IMR-90 (cell line): Measurements from ENCODE around the gene NPDC1. TPM values are rescaled to one million over a fixed set of nuclear protein-coding genes. Genes with fewer than 3 reads are reported as not detected.

Experiments used
- ATAC-seq: fragments of 200-7000 bp; cut with Tn5 transposase; 2 replicates; pipeline ENCODE4 v1.9.1; 2020; ENCODE audit warnings: low read depth, mild to moderate bottlenecking, moderate library complexity
- BruUV-seq: library from RNA; stranded (reverse); fragments of 400-500 nt; replicated peaks from 2 replicates; lab custom pipeline; 2021; lab: Mats Ljungman, UMichigan
- CTCF ChIA-PET: fragments of 300-600 bp; formaldehyde crosslinking; extraction: SDS; loops from one replicate; lab custom pipeline; 2021; ENCODE audit warnings: antibody characterized with exemption; lab: Yijun Ruan, JAX
- POLR2A ChIA-PET: fragments of 300-600 bp; sonication (Branson Sonifier 250); formaldehyde crosslinking; loops from one replicate; lab custom pipeline; 2022; ENCODE audit warnings: antibody characterized with exemption; ENCODE audit not compliant: unreplicated experiment; lab: Charles Lee
- DNase-seq: peaks from one replicate; pipeline ENCODE4 v3.0.0; 2013
- H2AFZ ChIP-seq: replicated peaks from 2 replicates; pipeline ENCODE3; 2013; ENCODE audit warnings: low read length, mild to moderate bottlenecking; ENCODE audit not compliant: poor library complexity
- H2AK5ac ChIP-seq: 2 replicates; pipeline ENCODE4 v1.6.1; 2013; ENCODE audit warnings: low read depth, low read length, inconsistent platforms
- H2AK9ac ChIP-seq: replicated peaks from 2 replicates; pipeline ENCODE3; 2013; ENCODE audit warnings: mild to moderate bottlenecking, low read depth, low read length, moderate library complexity; ENCODE audit not compliant: poor library complexity
- H2BK120ac ChIP-seq: 2 replicates; pipeline ENCODE4 v1.6.1; 2013; ENCODE audit warnings: low read depth, low read length, inconsistent platforms
- H2BK15ac ChIP-seq: 3 replicates; pipeline ENCODE4 v1.6.1; 2013; ENCODE audit warnings: low read depth, low read length, inconsistent platforms
- H2BK20ac ChIP-seq: 2 replicates; pipeline ENCODE4 v1.6.1; 2013; ENCODE audit warnings: low read depth, mild to moderate bottlenecking, inconsistent platforms, low read length, moderate library complexity
- H2BK5ac ChIP-seq: 2 replicates; pipeline ENCODE4 v1.6.1; 2013; ENCODE audit warnings: mild to moderate bottlenecking, low read depth, low read length, inconsistent platforms; ENCODE audit not compliant: poor library complexity, severe bottlenecking
- H3K14ac ChIP-seq: replicated peaks from 2 replicates; pipeline ENCODE4 v1.6.1; 2013; ENCODE audit warnings: low read depth, low read length, inconsistent platforms
- H3K18ac ChIP-seq: 2 replicates; pipeline ENCODE4 v1.6.1; 2013; ENCODE audit warnings: low read depth, low read length, control low read depth
- H3K23ac ChIP-seq: 2 replicates; pipeline ENCODE4 v1.6.1; 2013; ENCODE audit warnings: low read depth, low read length, inconsistent platforms
- H3K27ac ChIP-seq: 2 replicates; pipeline ENCODE4 v1.5.1; 2013; ENCODE audit warnings: mild to moderate bottlenecking, control low read depth, low read length; ENCODE audit not compliant: insufficient read depth
- H3K27me3 ChIP-seq: 2 replicates; pipeline ENCODE4 v1.6.1; 2013; ENCODE audit warnings: low read length; ENCODE audit not compliant: control insufficient read depth, insufficient read depth
- H3K36me3 ChIP-seq: 2 replicates; pipeline ENCODE4 v1.6.1; 2013; ENCODE audit warnings: low read length, mixed read lengths; ENCODE audit not compliant: control insufficient read depth, insufficient read depth
- H3K4ac ChIP-seq: 2 replicates; pipeline ENCODE4 v1.6.1; 2013; ENCODE audit warnings: low read depth, low read length, inconsistent platforms
- H3K4me1 ChIP-seq: 2 replicates; pipeline ENCODE4 v1.6.1; 2013; ENCODE audit warnings: low read length, mixed read lengths; ENCODE audit not compliant: control insufficient read depth, insufficient read depth
- H3K4me2 ChIP-seq: 2 replicates; pipeline ENCODE4 v1.6.1; 2013; ENCODE audit warnings: low read depth, mild to moderate bottlenecking, control low read depth, low read length, moderate library complexity
- H3K4me3 ChIP-seq: 2 replicates; pipeline ENCODE4 v1.5.1; 2013; ENCODE audit warnings: low read depth, mild to moderate bottlenecking, control low read depth, low read length, moderate library complexity; ENCODE audit not compliant: insufficient read depth
- H3K56ac ChIP-seq: 2 replicates; pipeline ENCODE4 v1.6.1; 2013; ENCODE audit warnings: low read length, inconsistent platforms; ENCODE audit not compliant: insufficient read depth; ENCODE audit errors: extremely low read depth
- H3K79me1 ChIP-seq, 2 experiments: 2 replicates each; pipeline ENCODE4 v1.6.1; 2013; ENCODE audit warnings: low read length in 2 of 2, inconsistent platforms in 1 of 2, low read depth in 1 of 2
- H3K9ac ChIP-seq: 2 replicates; pipeline ENCODE4 v1.6.1; 2013; ENCODE audit warnings: low read depth, low read length, control low read depth
- H3K9me1 ChIP-seq: 2 replicates; pipeline ENCODE4 v1.6.1; 2013; ENCODE audit warnings: low read length, inconsistent platforms; ENCODE audit not compliant: insufficient read depth
- H3K9me3 ChIP-seq: 2 replicates; pipeline ENCODE4 v1.6.1; 2013; ENCODE audit warnings: low read length; ENCODE audit not compliant: control insufficient read depth, insufficient read depth
- H4K20me1 ChIP-seq: 2 replicates; pipeline ENCODE4 v1.6.1; 2013; ENCODE audit warnings: low read length, inconsistent platforms; ENCODE audit not compliant: insufficient read depth
- H4K5ac ChIP-seq: 2 replicates; pipeline ENCODE4 v1.6.1; 2013; ENCODE audit warnings: mild to moderate bottlenecking, low read depth, low read length, control low read depth
- H4K8ac ChIP-seq, 2 experiments: 2 replicates each; pipeline ENCODE4 v1.6.1; 2013; ENCODE audit warnings: low read depth in 2 of 2, low read length in 2 of 2, control low read depth in 1 of 2, inconsistent platforms in 1 of 2
- H4K91ac ChIP-seq: 2 replicates; pipeline ENCODE4 v1.6.1; 2013; ENCODE audit warnings: low read depth, low read length, inconsistent platforms; ENCODE audit not compliant: insufficient read depth
- BHLHE40 ChIP-seq: fragments of 150-350 bp; IDR thresholded peaks from 2 replicates; pipeline ENCODE4 v1.6.1; 2016; ENCODE audit warnings: mild to moderate bottlenecking, low read depth, low read length
- FOS ChIP-seq: fragments of 150-350 bp; IDR thresholded peaks from 2 replicates; pipeline ENCODE4 v1.6.1; 2016; ENCODE audit warnings: low read depth, low read length
- MAFK ChIP-seq: IDR thresholded peaks from 2 replicates; pipeline ENCODE4 v1.6.1; 2012; ENCODE audit warnings: low read depth, low read length, improper control_type of control experiment
- NFE2L2 ChIP-seq: fragments of 150-350 bp; IDR thresholded peaks from 2 replicates; pipeline ENCODE4 v1.6.1; 2016; ENCODE audit warnings: low read depth, mild to moderate bottlenecking, low read length
- RAD21 ChIP-seq: IDR thresholded peaks from 2 replicates; pipeline ENCODE4 v1.6.1; 2012; ENCODE audit warnings: low read length, improper control_type of control experiment
- SMC3 ChIP-seq: fragments of 150-350 bp; IDR thresholded peaks from 2 replicates; pipeline ENCODE4 v1.6.1; 2016; ENCODE audit warnings: low read depth, mild to moderate bottlenecking, antibody characterized with exemption, low read length, moderate library complexity
- WGBS, 2 experiments: methylation state at CpG; one replicate each; pipeline versions ENCODE4 v1.1.5 to v1.1.7; 2013; ENCODE audit warnings: missing lambda C conversion rate in 2 of 2; ENCODE audit not compliant: insufficient read length in 1 of 2; ENCODE audit errors: extremely low coverage in 2 of 2; 5-methylcytosine and 5-hydroxymethylcytosine counted together
- dilution Hi-C: fragments of 300-500 bp; cut with HindIII; formaldehyde crosslinking; loops from one replicate; pipeline ENCODE4 v1.14.3; 2018; ENCODE audit warnings: low sequenced_read_pairs; ENCODE audit not compliant: unreplicated experiment
- in situ Hi-C: fragments of 300-500 bp; cut with MboI; formaldehyde crosslinking; loops from 3 replicates; pipeline ENCODE4 v1.14.3; 2019; ENCODE audit warnings: low sequenced_read_pairs, inconsistent platforms, mixed read lengths
- intact Hi-C: fragments of 100-400 bp; cut with micrococcal nuclease; formaldehyde crosslinking; loops from 2 replicates; pipeline ENCODE4 v1.10.0; 2022
- polyA plus RNA-seq, 3 experiments: library from polyadenylated mRNA; depleted of rRNA; stranded (reverse); fragments of >200 nt; gene quantifications; 2 replicates each; pipeline ENCODE4 v1.2.3, GENCODE V29; 2012; ENCODE audit warnings: low replicate concordance in 1 of 3
- total RNA-seq: library from RNA; depleted of rRNA; stranded (reverse); fragments of >200 nt; gene quantifications from 2 replicates; pipeline ENCODE4 v1.2.3, GENCODE V29; 2012
- TF ChIP-seq, protein P1 (sequence below): fragments of 150-350 bp; IDR thresholded peaks from 2 replicates; pipeline ENCODE4 v1.6.1; 2016; ENCODE audit warnings: low read depth, mild to moderate bottlenecking, low read length, moderate library complexity, borderline replicate concordance

NPDC1 gene
- total and polyA plus RNA-seq, 2 of the 4 experiments (the other 2 are of a cell fraction), result 2.7 to 58.1 TPM

DNA sequence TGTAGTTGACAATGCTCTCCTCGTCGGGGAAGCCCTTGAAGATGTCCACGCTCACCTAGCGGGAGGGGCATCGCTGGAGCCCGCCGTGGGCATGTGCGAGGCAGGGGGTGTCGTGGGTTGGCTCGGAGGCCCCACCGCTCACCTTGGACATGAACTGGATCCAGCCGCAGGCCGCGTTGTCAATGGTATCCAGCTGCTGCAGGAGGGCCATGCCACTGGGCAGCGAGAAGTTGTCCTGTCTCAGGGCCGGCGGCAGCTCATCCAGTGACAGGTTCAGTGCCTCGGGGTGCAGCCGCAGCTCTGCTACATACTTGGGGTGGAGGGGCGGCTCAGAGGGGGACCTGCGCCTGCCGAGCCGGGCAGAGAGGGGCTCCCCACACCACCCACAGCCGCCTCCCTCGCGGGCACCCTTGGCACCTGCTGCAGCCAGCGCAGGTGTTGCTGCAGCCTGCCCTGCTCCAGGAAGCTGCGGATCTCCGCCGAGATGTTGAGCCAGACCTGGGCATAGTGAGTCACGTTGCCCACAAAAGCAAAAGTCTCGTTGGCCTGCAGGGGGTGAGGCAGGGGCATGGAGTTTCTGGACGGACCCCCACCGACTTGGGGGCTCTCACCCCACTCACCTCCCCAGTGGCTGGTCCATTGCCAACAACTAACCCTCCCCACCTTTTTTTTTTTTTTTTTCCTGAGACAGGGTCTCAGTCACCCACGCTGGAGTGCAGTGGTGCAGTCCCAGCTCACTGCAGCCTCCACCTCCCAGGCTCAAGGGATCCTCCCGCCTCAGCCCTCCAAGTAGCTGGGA lies 27.0 kb downstream of the NPDC1 start:
- TF ChIP-seq RAD21 (no peak), BHLHE40 (no peak), SMC3 (no peak), FOS (no peak), NFE2L2 (no peak), MAFK (no peak)
- TF ChIP-seq, protein P1, sequence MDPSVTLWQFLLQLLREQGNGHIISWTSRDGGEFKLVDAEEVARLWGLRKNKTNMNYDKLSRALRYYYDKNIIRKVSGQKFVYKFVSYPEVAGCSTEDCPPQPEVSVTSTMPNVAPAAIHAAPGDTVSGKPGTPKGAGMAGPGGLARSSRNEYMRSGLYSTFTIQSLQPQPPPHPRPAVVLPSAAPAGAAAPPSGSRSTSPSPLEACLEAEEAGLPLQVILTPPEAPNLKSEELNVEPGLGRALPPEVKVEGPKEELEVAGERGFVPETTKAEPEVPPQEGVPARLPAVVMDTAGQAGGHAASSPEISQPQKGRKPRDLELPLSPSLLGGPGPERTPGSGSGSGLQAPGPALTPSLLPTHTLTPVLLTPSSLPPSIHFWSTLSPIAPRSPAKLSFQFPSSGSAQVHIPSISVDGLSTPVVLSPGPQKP, result no peak
- Histone ChIP-seq H2AK9ac (no peak overlapping the region), H4K5ac (no peak overlapping the region), H3K36me3 (peaks cover 30% of the 10 kb centered on the region; the same call in 1 of the 2 replicates), H2AFZ (peak overlapping the region; percentile 21), H4K8ac (no peak overlapping the region), H3K4me1 (no peaks in the 10 kb centered on the region), H2BK120ac (no peak overlapping the region), H3K9ac (no peak overlapping the region), H3K27me3 (no peaks in the 10 kb centered on the region), H2BK5ac (no peak overlapping the region), H4K91ac (no peak overlapping the region), H3K4me2 (no peak overlapping the region), H3K9me1 (no peaks in the 10 kb centered on the region), H4K20me1 (no peaks in the 10 kb centered on the region; the same call in 1 of the 2 replicates), H3K4ac (no peak overlapping the region), H3K9me3 (no peaks in the 10 kb centered on the region), H3K56ac (no peak overlapping the region), H3K79me1 (no peaks in the 10 kb centered on the region), H3K14ac (no peak overlapping the region), H3K18ac (no peak overlapping the region), H2BK20ac (no peak overlapping the region), H3K4me3 (no peak overlapping the region), H2AK5ac (no peak overlapping the region), H3K27ac (no peak overlapping the region), H2BK15ac (no peak overlapping the region), H3K23ac (no peak overlapping the region)
- no TSS peak for BruUV-seq
- ATAC-seq (no peak), DNase-seq (no peak)
- 89% methylated on average over 10 of the region's 36 CpGs; no CpG with 5 or more reads in 1 of the 2 experiments for WGBS, 2 experiments
- in situ Hi-C loops, result no loop called here
- POLR2A ChIA-PET, result no interaction called here
- CTCF ChIA-PET, result no interaction called here
- dilution Hi-C loops, result no loop called here
- intact Hi-C loops, result no loop called here
